Transverse colon (tissue), 4 donors: ENCODE measurements around the gene NR2C1. TPM values are rescaled to one million over a fixed set of nuclear protein-coding genes. Genes with fewer than 3 reads are reported as not detected.

Experiments used
- DNase-seq: peaks from one replicate; pipeline ENCODE4 v3.0.0-alpha.2; 2019
- H3K27ac ChIP-seq, 4 donors: fragments of 200-600 bp; sonication (generic); 2 replicates each; pipeline ENCODE4 v1.5.1; 2016 to 2018; ENCODE audit warnings: inconsistent platforms in 4 of 4
- H3K27me3 ChIP-seq: fragments of 200-600 bp; sonication (generic); 2 replicates; pipeline ENCODE4 v1.5.1; 2017; ENCODE audit warnings: inconsistent platforms
- H3K36me3 ChIP-seq, 4 donors: fragments of 200-600 bp; sonication (generic); 2 replicates each; pipeline ENCODE4 v1.5.1; 2017 to 2019; ENCODE audit warnings: inconsistent platforms in 4 of 4
- H3K4me1 ChIP-seq, 4 donors: fragments of 200-600 bp; sonication (generic); 2 replicates each; pipeline ENCODE4 v1.5.1; 2017 to 2020; ENCODE audit warnings: inconsistent platforms in 4 of 4
- H3K4me3 ChIP-seq, 4 donors: fragments of 200-600 bp; sonication (generic); 1 replicate in 1 of 4; 2 replicates in 3 of 4; pipeline versions ENCODE4 v1.5.1 to v1.6.1; 2017 to 2019; ENCODE audit warnings: inconsistent platforms in 4 of 4
- H3K9me3 ChIP-seq, 2 donors: fragments of 200-600 bp; sonication (generic); 2 replicates each; pipeline ENCODE4 v1.5.1; 2017 to 2019; ENCODE audit warnings: inconsistent platforms in 2 of 2
- CTCF ChIP-seq, 5 experiments: fragments of 200-600 bp in 3 of 5; fragments of 450-650 bp in 2 of 5; sonication (generic) in 3 of 5; IDR thresholded peaks; 1 replicate in 2 of 5; 2 replicates in 3 of 5; pipeline ENCODE4 v1.5.1; 2016 to 2017; ENCODE audit warnings: antibody characterized with exemption in 5 of 5, inconsistent platforms in 3 of 5, mild to moderate bottlenecking in 2 of 5, moderate library complexity in 1 of 5
- EP300 ChIP-seq: sonication (generic); formaldehyde crosslinking; IDR thresholded peaks from one replicate; pipeline ENCODE4 v1.6.1; 2017; ENCODE audit warnings: antibody characterized with exemption, low read depth
- POLR2A ChIP-seq: fragments of 450-650 bp; IDR thresholded peaks from one replicate; pipeline ENCODE4 v1.6.1; 2016; ENCODE audit warnings: antibody characterized with exemption, mild to moderate bottlenecking, moderate library complexity
- POLR2AphosphoS5 ChIP-seq, 3 donors: sonication (generic); formaldehyde crosslinking; IDR thresholded peaks; one replicate each; pipeline ENCODE4 v1.6.1; 2016; ENCODE audit warnings: antibody characterized with exemption in 3 of 3
- WGBS, 2 donors: methylation state at CpG; one replicate each; pipeline ENCODE4 v1.1.5; 2018; ENCODE audit warnings: low coverage in 1 of 2; 5-methylcytosine and 5-hydroxymethylcytosine counted together
- in situ Hi-C, 4 donors: fragments of 200-750 bp; cut with MboI; loops; one replicate each; pipeline versions ENCODE4 v1.15.0 to v1.15.1; 2017; ENCODE audit warnings: low sequenced_read_pairs in 3 of 4, low pct_ligation_motif_present in 1 of 4, low pct_unique_long_range_greater_than_20kb in 1 of 4
- intact Hi-C: fragments of 100-400 bp; cut with DNase I; formaldehyde crosslinking; loops from one replicate; pipeline ENCODE4 v1.15.1; 2023; ENCODE audit warnings: low total_unique reads
- total RNA-seq, 4 donors: library from RNA; depleted of rRNA; stranded (reverse); fragments of >200 nt; gene quantifications; one replicate each; pipeline ENCODE4 v1.1.0, GENCODE V29; 2016

NR2C1 gene
- total RNA-seq, 4 donors from 2014 or later = 25.1 to 157 (median 46.0) TPM

GRCh38 chr12:95016120-95016519, 57.3 kb downstream of the NR2C1 start:
- no peak for DNase-seq
- Histone ChIP-seq H3K4me3 (no peak overlapping the region), H3K9me3 (no peaks in the 10 kb centered on the region), H3K27me3 (no peaks in the 10 kb centered on the region), H3K4me1 (no peaks in the 10 kb centered on the region), H3K27ac (no peak overlapping the region), H3K36me3 (peaks cover 0 to 4% (median under 1%) of the 10 kb centered on the region in 4 donors)
- WGBS, 2 donors = 99 to 100% methylated on average over 2 of the region's 2 CpGs
- no peak for TF ChIP-seq POLR2A
- intact Hi-C loops = no loop called here
- in situ Hi-C loops = no loop called here

- DNase-seq = no peak
- TF ChIP-seq CTCF (IDR thresholded peaks at IDR 0.05) (no peak), POLR2AphosphoS5 (IDR thresholded peaks at IDR 0.05) (no peak), EP300 (no peak), POLR2A (no peak)
These were observed 58.9 kb downstream of the NR2C1 start for GRCh38 chr12:95014554-95014953.

GRCh38 chr12:95006206-95006605, 67.2 kb downstream of the NR2C1 start:
- peaks cover 7 to 14% of the 10 kb centered on the region in 2 donors for H3K9me3 ChIP-seq
- intact Hi-C loops = no loop called here
- in situ Hi-C loops = no loop called here
- TF ChIP-seq POLR2AphosphoS5 (IDR thresholded peaks at IDR 0.05) (no peak), EP300 (no peak), CTCF (IDR thresholded peaks at IDR 0.05) (no peak)
- no peaks in the 10 kb centered on the region for H3K27me3 ChIP-seq
- 85 to 86% methylated on average over 4 of the region's 4 CpGs for WGBS, 2 donors
- no peak overlapping the region for H3K4me3 ChIP-seq
- H3K4me1 ChIP-seq = peaks cover 3 to 21% (median 7%) of the 10 kb centered on the region in 4 donors
- no peak for DNase-seq
- peaks cover 0 to 7% (median 0%) of the 10 kb centered on the region in 4 donors for H3K36me3 ChIP-seq
- no peak overlapping the region for H3K27ac ChIP-seq

More at GRCh38 chr12:95014554-95014953, 58.9 kb downstream of the NR2C1 start:
- H3K4me1 ChIP-seq = no peaks in the 10 kb centered on the region
- H3K27me3 ChIP-seq = no peaks in the 10 kb centered on the region
- intact Hi-C loops (no loop called here), in situ Hi-C loops (no loop called here)
- no peak overlapping the region for H3K4me3 ChIP-seq
- no peaks in the 10 kb centered on the region for H3K36me3 ChIP-seq
- no peaks in the 10 kb centered on the region for H3K9me3 ChIP-seq
- no peak overlapping the region for H3K27ac ChIP-seq

- Histone ChIP-seq H3K9me3 (peaks cover 7 to 14% of the 10 kb centered on the region in 2 donors), H3K4me3 (no peak overlapping the region), H3K4me1 (peaks cover 9 to 36% (median 16%) of the 10 kb centered on the region in 4 donors), H3K27ac (peak overlapping the region in 1 of 4 donors; percentile 93), H3K27me3 (no peaks in the 10 kb centered on the region), H3K36me3 (peaks cover 0 to 17% (median 4%) of the 10 kb centered on the region in 4 donors)
- TF ChIP-seq POLR2AphosphoS5 (IDR thresholded peaks at IDR 0.05) (no peak), EP300 (no peak), POLR2A (no peak), CTCF (IDR thresholded peaks at IDR 0.05) (no peak)
- intact Hi-C loops (no loop called here), in situ Hi-C loops (no loop called here)
- 89 to 90% methylated on average over 2 of the region's 2 CpGs for whole genome bisulfite sequencing, 2 donors
- DNase-seq = no peak
These were observed 68.8 kb downstream of the NR2C1 start for GRCh38 chr12:95004610-95005009.

GRCh38 chr12:95003921-95004272, 69.5 kb downstream of the NR2C1 start:
- in situ Hi-C loops = no loop called here
- H3K27ac ChIP-seq = peak overlapping the region; percentile 85 to 94 (median 89)
- peaks cover 7 to 14% of the 10 kb centered on the region in 2 donors for H3K9me3 ChIP-seq
- intact Hi-C loops = no loop called here
- peaks cover 0 to 17% (median 4%) of the 10 kb centered on the region in 4 donors for H3K36me3 ChIP-seq
- H3K27me3 ChIP-seq = no peaks in the 10 kb centered on the region
- no peak for DNase-seq
- 63 to 84% methylated on average over 7 to 15 of the region's 15 CpGs for WGBS, 2 donors
- peak overlapping the region in 3 of 4 donors; percentile 79 to 96 (median 91) for H3K4me3 ChIP-seq
- TF ChIP-seq CTCF (IDR thresholded peaks at IDR 0.05) (no peak), EP300 (no peak), POLR2AphosphoS5 (IDR thresholded peaks at IDR 0.05) (no peak), POLR2A (no peak)
- peaks cover 10 to 42% (median 18%) of the 10 kb centered on the region in 4 donors for H3K4me1 ChIP-seq
